HG02870 (cell line): ENCODE measurements around the gene PCGF3.
"Not testable (repeated sequence)": the region's sequence is repeated elsewhere in the genome, so short reads cannot be mapped to it uniquely, and the experiment has no call there.

Experiments used
- ATAC-seq: cut with Tn5 transposase; IDR thresholded peaks from one replicate; pipeline ENCODE4 v1.9.1; 2021; ENCODE audit warnings: mild to moderate bottlenecking, moderate library complexity; ENCODE audit not compliant: unreplicated experiment

The PCGF3 gene

DNA sequence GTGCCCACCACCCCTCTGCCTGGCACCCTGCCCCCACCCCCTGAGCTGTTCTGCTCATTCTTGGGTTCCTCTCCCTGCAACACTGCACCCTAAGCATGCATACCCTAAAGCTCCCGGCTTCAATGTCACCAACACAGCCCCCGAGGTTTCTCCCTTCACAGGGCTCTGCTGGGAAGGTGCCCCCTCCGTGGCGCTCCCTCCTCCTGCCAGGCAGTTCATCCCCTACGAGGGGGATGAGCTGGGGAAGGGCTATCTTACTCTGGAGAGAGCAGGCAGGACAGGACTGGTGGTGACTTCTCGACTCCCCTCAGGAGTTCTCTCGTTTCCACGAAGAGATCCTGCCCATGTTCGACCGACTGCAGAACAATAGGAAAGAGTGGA, 38.1 kb upstream of the PCGF3 start:
- ATAC-seq = no peak

DNA sequence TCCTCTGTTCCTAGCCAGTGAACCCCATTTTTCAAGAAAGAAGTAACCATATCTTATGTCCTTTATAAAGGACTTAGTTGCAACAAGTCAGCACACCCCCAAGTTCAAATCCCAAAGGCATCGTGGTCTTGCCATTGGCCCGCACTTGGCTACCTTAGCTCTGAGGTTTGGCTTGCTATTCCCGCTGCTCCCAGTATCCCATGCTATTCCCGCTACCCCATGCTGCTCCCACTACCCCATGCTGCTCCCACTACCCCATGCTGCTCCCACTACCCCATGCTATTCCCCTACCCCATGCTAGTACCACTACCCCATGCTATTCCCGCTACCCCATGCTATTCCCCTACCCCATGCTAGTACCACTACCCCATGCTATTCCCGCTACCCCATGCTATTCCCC, 37.4 kb upstream of the PCGF3 start:
- ATAC-seq = not testable (repeated sequence)

DNA sequence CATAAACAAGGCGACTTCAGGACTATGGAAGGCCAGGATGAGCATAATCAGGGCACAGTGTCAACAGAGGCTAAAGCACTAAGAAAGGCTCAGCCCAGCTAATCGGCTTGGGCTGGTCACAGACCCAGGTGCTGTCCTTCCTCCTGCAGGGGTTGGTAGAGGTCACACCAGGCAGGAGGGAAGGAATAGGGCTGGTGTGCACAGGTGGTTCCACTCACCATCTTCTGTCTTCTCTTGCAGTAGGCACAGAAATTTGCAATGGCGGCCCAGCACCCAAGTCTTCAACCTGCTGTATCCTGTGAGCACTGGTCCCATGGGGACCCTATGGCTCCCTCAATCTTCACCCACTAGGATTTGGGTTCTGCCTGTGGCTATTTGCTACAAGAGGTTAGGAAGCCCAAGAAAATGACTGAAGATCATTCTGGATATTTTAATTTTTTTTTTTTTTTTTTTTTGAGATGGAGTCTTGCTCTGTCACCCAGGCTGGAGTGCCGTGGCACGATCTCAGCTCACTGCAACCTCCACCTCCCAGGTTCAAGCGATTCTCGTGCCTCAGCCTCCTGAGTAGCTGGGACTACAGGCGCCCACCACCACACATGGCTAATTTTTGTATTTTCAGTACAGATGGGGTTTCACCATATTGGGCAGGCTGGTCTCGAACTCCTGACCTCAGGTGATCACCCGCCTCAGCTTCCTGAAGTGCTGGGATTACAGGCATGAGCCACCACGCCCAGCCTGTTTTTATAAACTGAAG, 35.6 kb upstream of the PCGF3 start:
- ATAC-seq = not testable (repeated sequence)

DNA sequence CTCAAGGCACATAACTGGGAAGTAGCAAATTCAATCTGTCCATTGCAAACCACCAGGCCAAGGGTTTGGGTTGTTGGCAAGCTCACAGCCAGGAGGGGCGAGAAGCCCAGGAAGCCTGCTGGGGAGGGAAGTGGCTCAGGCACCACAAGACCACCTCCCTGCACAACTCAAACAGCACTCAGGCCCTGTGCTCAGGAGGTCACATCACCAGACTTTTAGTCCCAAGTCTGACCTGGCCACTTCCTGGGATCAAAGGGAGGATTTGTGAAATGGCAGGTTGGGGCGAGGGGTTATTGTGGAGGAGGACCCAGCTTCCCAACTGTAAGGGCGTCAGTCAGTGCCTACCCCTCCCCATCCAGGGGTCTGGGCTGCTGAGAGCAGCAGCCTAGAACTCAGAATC, 33.9 kb upstream of the PCGF3 start:
- no peak for ATAC-seq

DNA sequence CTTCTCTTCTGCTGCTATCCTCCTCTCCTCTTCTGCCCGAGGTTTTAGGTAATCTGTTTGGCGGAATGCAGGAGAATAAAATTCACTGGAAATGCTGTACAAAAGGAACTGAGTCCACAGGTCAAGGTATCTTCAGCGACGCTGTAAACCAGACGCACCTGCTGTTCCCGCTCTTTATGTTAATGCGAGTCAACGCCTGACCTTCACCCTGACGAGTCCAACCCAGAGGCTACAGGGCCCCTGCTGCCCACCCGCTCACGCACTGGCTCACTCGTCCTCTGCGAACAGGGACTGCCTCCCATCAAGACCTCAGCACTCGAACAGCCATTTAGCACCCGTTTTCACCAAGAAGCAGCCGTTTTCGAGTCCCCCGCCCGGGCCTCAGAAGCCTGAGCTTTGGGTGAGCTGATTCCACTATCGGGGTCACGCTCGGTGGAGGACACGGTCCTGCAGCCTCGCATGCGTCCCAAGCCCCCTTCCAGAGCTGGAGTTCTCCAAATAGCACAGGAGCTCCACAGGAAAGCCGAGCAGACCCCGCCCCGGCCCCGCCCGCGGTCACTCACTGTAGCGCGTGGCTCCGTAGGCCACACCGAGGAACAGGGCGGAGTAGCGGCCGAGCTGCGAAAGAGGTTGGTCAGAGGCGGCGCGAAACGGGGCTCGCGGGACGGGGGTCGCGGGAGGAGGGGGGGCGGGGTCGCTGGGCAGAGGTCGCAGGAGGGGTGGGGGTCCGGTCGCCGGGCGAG, 32.1 kb upstream of the PCGF3 start:
- ATAC-seq = no peak

DNA sequence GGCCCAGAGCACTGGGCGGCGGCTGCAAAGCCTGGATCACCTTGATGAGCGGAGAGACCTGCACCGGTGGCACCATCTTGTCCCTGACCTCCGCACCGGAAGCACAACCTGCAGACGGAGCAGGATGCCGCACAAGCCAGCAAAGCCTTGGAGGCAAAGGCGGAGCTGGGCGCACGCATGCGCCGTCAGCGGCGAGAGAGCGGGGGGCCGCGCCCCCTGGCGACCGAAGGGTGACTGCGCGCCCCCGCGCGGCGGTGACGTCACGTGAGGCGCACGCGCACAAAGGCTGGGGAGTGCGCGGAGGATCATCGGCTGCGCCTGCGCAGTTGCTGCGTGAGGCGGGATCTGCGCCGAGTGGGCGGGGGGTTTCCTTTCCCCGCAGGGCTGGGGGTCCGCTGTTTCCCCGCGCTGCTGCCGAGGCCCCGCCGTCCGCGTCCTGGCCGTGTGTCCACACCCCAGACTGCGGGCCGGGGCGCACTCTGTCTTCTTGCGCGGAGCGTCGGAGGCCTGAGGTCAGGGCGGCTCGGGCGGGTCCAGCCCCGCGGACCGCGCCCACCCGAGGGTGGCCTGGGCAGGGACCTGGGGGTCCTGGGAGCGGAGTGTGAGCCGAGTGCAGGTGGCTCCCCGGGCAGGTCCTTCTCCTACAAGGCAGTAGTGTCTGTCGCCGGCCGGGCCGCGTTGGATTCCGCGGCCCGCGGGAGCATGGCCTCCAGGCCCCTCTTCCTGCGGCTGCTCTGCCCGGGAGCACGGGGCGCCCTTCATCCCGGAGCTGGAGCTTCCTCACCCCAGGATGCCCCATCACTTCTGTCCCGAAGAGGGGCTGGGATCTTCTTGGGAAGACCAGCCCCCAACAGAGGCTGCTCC, 31.2 kb upstream of the PCGF3 start, which contains the start of the genes ATP5ME and MYL5:
ATP5ME (minus strand) TSS at position 105 of the 864 bp plus-strand sequence; CDS start at position 76, 29 bp downstream.
MYL5 (plus strand) TSS at position 371 of the 864 bp plus-strand sequence. CDS start 3,485 bp downstream, outside the sequence.
- ATAC-seq = peak; percentile 72

DNA sequence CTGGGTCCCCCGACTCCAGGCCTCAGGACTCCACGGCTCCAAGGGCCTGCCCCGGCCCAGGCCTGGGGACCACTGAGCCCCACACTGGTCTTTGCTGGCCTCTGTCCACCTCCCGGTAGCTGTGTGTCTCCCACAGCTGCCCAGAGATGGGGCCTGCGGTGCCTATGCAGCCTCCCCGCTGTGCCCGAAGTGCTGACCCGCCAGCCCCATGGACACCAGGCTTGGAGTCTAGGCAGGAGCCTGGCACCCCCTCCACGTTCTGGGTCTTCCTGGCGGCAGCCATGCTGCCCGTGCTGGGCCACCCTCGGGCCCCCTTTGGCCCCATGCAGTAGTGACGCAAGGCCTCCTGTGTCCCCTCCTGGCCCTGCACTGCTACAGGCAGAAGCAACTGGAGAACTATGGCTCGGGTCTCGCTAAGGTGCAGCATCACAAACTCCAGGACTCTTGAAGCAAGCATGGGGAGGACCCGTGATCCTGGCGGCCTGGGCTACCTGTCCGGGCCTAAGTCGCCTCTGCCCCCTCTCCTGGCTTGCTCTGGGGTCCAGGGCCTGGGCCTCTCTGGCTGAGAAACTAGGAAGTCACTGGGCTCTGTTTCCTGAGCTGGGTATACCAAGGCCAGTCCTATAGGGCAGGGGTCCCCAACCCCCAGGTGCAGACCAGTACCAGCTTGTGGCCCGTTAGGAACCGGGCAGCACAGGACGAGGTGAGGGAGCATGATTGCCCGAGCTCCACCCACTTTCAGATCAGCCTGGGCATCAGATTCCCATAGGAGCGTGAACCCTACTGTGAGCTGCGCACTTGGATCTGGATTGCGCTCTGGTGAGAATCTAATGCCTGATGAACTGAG, 30.4 kb upstream of the PCGF3 start:
- ATAC-seq = peak; percentile 4

DNA sequence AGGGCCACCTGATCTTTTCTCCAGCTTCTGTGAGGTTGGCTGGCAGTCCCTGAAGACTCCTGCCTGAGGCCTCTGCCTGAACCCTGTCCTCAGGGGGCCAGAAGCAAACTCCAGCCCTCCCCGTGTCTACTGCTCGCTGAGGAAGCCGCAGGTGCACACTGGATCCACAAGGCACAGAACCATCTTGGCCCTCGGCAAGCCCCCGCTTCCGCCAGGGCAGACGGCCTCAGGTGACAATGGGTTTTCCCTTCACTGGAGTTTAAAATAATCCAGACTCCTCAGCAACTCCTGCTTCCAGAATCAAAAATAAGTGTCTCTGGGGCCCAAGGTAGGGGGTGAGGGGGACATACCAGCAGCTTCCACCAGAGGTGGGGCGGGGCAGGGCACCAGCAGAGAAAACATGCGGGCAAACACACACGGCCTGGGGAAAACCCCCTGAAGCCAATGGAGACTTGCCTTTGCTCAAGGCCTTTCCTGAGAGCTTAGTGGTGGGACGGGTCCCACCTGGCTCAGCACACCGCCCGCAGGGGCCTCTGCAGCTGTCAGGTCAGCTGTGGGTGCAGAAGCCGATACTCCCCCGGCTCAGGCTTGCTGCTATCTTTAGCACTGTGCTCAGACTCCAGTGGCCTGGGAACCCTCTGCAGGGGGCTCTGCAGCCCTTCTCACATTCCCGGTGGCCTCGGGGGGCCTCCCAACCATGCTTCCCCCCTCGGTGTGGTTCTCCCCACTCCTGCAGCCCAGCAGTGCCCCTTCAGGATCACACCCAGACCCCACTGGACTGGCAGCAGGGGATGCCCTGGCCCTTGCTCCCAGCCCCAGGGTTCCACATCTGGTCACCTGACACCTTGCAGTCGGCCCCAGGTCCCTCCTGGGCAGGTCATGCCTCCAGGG, 29.4 kb upstream of the PCGF3 start:
- ATAC-seq = peak; percentile 30

DNA sequence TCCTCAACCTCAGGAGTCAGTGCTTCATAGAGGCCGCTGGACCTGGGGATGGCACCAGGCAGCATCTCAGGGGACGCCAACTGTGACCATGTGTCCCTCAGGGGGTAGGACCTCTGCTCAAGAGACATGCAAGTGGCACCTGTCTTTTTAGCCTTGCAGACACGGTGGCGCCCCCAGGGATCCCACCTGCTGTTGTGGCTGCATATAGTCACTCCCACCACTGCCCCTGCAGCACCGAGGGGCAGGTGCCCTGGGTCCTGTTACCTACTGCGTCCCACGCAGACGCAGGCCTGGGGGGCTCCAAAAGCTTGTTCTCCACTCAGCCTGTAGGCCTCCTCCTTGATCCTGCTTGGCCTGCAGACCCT, 28.8 kb upstream of the PCGF3 start:
- no peak for ATAC-seq

DNA sequence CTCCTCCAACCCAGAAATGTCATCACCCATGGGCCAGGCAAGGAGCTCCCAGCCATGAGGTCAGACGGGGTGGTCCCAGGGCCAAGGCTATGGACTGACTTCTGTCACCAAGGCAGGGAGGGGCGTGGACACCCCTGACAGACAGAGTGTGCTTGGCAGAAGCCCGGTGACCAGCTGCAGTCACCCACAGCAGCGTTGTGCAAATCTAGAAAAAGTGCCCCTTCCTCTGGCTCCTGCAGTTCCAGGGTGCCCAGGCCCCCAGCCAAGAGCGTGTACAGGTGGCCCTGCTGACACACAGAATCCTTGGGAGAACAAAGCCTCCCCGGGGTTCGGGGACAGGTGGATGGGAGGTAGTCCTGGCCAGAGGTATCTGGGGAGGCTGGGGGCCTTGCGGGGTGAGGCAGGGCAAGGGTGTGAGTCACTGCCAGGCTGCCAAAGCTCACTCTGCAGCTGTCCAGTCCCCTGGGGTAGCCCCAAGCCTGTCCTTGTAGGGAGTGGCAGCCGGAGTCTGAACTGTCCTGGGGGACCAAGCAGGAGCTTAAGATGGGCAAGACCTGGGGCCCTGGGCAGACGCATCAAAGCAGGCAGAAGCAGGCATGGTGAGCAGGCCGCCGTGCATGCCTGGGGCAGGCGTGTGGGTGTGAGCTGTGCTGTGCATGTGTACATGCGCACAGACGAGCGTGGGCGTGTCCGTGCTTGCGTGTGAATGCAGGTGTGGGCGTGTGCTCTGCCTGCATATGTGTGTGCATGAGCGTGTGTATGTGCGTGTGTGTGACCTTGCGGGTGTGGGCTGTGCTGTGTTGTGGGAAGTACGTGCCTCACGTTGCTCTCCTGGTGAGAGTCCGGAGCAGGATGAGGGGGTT, 28.0 kb upstream of the PCGF3 start:
- ATAC-seq = no peak

DNA sequence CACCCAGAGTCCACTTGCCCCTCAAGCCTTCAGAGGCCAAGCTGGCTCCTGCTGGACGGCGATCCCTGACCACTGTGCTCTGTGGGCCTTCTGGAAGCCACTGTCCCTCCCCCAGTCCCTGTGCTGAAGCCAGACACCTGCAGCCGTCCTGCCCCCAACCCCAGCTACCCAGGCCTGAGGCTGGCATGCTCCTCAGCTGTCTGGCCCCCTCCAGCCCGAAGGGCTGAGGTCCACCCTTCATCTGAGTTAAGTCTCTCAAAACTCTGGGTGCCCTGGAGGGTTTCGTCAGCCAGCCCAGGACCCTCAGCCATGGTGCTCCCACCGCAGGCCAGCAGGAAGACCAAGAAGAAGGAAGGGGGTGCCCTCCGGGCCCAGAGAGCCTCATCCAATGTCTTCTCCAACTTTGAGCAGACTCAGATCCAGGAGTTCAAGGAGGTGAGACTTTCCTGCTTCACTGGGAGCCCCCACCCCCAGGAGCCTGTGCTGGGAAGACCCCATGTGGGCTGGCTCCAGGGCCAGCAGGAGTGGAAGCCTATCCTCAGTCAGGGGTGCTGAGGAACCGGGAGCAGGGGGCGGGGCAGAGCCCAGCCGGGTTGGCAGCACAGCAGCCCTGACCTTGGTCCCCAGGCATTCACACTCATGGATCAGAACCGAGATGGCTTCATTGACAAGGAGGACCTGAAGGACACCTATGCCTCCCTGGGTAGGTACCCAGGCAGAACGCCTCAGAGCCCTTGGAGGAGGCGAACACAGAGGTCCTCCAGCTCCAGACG, 27.1 kb upstream of the PCGF3 start:
- no peak for ATAC-seq

DNA sequence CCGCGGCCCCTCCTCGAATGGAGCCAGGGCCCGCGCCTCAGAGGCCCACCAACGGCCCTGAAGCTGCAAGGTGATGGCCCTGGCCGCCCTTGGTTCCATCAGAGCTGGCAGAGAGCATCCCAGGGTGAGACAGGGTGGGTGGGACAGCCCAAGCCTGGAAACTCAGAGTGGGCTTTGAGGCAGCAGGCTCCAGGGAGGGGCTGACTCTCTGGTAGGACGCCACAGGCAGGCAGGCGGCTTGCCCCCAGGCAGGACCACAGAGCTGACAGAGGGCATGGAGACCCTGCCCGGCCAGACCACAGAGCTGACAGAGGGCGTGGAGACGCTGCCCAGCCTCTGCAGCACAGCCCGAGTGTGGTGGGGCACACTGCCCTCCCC, 26.5 kb upstream of the PCGF3 start:
- no peak for ATAC-seq

DNA sequence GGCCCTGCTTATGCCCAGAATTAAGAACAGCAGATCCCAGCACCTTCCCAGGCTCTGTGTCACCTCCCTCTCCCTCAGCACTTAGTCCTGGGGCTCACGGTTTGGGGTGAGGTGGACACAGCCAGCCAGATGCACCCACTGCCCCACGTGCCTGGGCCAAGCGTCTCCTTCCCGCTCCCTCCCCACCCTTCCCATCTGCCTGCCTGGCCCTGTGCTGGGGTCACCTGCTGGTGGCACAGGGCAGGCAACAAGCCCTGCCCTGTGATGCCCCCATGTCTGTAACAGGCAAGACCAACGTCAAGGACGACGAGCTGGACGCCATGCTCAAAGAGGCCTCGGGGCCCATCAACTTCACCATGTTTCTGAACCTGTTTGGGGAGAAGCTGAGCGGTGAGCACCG, 26.0 kb upstream of the PCGF3 start:
- ATAC-seq = no peak

DNA sequence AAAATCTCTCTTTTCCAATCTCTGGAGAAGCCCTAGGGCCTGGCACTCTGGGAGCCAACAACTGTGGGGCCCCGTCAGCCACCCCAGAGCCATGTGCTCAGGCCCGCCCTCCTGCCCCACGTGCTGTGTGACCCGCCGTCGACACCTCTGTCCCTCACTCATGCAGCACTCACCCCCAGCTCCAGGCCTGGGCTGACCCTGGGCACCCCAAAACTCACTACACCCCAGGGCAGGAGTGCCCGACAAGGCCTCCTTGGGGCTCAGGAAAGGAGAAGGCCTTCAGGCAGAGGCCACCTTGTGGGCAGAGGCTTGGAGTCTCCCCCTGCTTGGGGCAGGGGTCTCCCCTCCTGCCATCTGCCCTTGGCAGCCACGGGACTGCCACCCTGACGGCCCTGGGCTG, 25.5 kb upstream of the PCGF3 start:
- no peak for ATAC-seq

DNA sequence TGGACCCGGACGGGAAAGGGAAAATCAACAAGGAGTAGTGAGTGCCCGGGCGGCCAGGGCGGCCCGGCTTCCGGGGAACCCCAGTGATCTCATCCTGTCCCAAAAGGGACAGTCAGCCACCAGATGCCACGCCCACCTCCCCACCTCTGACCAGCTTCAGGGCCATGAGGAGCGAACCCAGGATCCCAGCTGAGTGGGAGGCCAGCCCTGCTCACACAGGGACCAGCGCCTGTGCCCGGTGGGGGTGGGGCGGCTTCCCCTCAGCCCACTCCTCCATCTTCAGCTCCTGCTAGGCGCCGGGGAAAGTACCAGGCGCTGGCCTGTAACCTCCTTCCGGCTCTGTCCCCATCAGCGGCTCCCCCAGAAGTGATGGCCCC, 25.1 kb upstream of the PCGF3 start:
- no peak for ATAC-seq

DNA sequence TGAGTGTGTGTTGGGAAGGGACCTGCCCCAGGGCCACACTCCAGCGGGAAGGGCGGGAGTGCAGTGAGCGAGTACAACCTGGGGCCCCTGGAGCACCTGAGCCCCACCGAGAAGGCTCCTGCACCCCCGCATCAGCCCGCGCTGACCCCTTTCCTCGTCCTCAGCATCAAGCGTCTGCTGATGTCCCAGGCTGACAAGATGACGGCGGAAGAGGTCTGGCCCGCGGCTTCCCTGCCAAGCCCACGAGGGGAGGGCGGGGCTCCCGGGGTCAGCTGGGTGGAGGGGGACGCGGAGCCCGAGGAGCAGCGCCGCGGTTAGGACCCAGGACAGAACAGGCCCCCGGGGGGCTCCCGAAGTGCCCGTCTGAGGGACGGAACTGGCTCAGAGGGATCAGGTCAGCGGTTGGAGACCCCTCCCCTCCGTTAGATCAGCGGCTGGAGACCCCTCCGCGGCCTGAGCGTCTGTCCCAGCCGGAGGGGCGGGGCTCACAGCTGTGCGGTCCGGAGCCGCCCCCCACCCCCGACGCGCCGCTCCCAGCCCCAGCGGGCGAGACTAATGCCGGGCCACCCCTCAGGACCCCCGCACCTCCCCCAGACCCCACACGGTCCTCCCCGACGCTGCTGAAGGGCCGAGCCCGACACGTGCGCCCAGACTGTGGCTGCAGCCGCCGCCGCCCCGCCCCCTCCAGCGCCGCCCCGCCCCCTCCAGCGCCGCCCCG, 24.5 kb upstream of the PCGF3 start:
- ATAC-seq = no peak

DNA sequence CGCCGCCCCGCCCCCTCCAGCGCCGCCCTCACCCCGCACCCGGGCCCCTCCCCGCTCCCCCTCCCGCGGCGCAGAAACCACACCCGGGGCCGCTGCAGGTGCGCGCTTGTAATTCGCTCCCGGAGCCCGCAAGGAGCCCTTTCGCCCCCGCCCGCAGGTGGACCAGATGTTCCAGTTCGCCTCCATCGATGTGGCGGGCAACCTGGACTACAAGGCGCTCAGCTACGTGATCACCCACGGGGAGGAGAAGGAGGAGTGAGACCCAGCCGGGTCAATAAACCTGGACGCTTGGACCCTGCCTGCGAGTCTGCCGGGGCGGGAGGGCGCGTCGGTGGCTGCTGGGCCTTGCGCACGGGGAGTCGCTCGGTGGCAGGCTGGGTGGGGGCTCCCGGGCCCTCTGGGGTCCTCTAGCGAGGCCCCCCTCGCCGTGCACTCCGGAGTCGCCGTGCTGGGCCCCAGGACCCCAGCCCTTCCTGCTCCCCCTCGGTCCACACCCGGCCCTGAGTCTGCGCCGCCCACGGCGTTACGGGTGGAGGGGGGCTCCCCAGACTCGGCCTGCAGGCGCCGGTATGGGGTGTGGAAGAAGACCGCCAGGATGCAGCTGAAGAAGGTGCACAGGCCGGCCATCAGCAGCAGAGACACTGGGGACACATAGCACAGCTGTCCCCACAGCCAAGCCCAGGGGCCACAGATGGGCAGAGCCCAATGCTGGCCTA, 23.7 kb upstream of the PCGF3 start:
- no peak for ATAC-seq
